ENCODE data around the gene ST8SIA5.

DNA sequence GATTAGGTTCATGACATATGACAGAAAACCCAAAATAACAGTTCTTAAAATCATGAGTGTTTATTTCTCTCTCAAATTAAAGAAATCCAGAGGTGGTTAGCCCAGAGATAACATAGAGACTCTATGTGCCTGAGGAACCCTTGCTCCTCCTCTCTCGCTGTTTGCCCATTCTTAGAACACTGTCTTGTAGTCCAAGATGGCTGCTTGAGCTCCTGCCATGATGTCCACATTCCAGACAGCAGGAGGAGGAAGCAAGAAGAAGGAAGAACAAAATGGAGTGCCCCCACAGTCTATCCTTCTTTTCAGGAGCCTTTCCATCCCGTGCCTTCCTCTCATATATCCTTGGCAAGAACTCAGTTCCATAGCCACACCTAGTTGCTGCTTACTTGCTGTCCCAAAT lies 13.9 kb upstream of the ST8SIA5 start:
- no peak for TF ChIP-seq EZH2 (IDR thresholded peaks at IDR 0.05; ENCODE audit: borderline replicate concordance, low read length)
- TF ChIP-seq, protein P1, sequence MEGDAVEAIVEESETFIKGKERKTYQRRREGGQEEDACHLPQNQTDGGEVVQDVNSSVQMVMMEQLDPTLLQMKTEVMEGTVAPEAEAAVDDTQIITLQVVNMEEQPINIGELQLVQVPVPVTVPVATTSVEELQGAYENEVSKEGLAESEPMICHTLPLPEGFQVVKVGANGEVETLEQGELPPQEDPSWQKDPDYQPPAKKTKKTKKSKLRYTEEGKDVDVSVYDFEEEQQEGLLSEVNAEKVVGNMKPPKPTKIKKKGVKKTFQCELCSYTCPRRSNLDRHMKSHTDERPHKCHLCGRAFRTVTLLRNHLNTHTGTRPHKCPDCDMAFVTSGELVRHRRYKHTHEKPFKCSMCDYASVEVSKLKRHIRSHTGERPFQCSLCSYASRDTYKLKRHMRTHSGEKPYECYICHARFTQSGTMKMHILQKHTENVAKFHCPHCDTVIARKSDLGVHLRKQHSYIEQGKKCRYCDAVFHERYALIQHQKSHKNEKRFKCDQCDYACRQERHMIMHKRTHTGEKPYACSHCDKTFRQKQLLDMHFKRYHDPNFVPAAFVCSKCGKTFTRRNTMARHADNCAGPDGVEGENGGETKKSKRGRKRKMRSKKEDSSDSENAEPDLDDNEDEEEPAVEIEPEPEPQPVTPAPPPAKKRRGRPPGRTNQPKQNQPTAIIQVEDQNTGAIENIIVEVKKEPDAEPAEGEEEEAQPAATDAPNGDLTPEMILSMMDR (IDR thresholded peaks at IDR 0.05; ENCODE audit: low read length): no peak

Measured in OCI-LY1 (cell line).